Pancreas (tissue), 10 donors: ENCODE data around the gene MYCBPAP. TPM values are rescaled to one million over a fixed set of nuclear protein-coding genes. Genes with fewer than 3 reads are reported as not detected.

Experiments
- ATAC-seq, 4 donors: fragments of 200-7000 bp; cut with Tn5 transposase; one replicate each; pipeline versions ENCODE4 v1.8.0 to v1.9.1; 2020; ENCODE audit warnings: mild to moderate bottlenecking in 4 of 4, moderate library complexity in 4 of 4
- DNase-seq, 6 donors: peaks; one replicate each; pipeline ENCODE4 v3.0.0-alpha.2; 2020
- FAIRE-seq: peaks from 2 replicates; lab custom pipeline; 2012; peaks lifted over from hg19 to GRCh38; lab: Jason Lieb, UNC
- H3K27ac ChIP-seq, 4 donors: fragments of 200-600 bp; sonication (generic); 1 replicate in 3 of 4; 2 replicates in 1 of 4; pipeline versions ENCODE4 v1.5.0 to v1.8.0; 2020
- H3K27me3 ChIP-seq, 4 donors: fragments of 200-600 bp; one replicate each; pipeline ENCODE4 v1.8.0; 2021
- H3K36me3 ChIP-seq, 3 donors: fragments of 200-600 bp; sonication (generic) in 1 of 3; one replicate each; pipeline versions ENCODE4 v1.5.0 to v1.8.0; 2020 to 2021
- H3K4me1 ChIP-seq, 3 donors: fragments of 200-600 bp; one replicate each; pipeline ENCODE4 v1.8.0; 2021
- H3K4me3 ChIP-seq, 4 donors: fragments of 200-600 bp; sonication (generic) in 2 of 4; one replicate each; pipeline versions ENCODE4 v1.5.0 to v1.8.0; 2020 to 2021
- H3K9me3 ChIP-seq, 4 donors: fragments of 200-600 bp; one replicate each; pipeline ENCODE4 v1.8.0; 2021
- CTCF ChIP-seq, 4 donors: fragments of 200-600 bp; sonication (generic) in 3 of 4; IDR thresholded peaks; one replicate each; pipeline versions ENCODE4 v1.5.0 to v1.8.0; 2021; ENCODE audit warnings: antibody characterized with exemption in 4 of 4
- whole genome bisulfite sequencing, 2 donors: extraction: QIAGEN DNeasy Blood & Tissue Kit; methylation state at CpG; one replicate each; pipeline ENCODE4 v1.1.7; 2013; 5-methylcytosine and 5-hydroxymethylcytosine counted together
- intact Hi-C, 3 donors: fragments of 100-400 bp; cut with DNase I; formaldehyde crosslinking; loops; one replicate each; pipeline versions ENCODE4 v1.11.1 to v1.14.2; 2022
- polyA plus RNA-seq, 2 donors: library from polyadenylated mRNA; stranded (reverse); fragments of 200-250 nt; gene quantifications; one replicate each; pipeline ENCODE4 v1.2.3, GENCODE V29; 2013
- total RNA-seq, 6 donors: library from RNA; stranded (reverse); fragmentation: NEBNext Ultra II Directional in 4 of 6; extraction: Animal tissue kit (Norgen Biotek cat#: 25700) in 4 of 6; gene quantifications; one replicate each; pipeline versions ENCODE4 v1.2.1 to v1.2.4, GENCODE V29; 2021 to 2023
- donor health status: healthy with polysubstance abuse.
- donor health status: DM: no; HTN: no; CAD: no; lungs with moderate emphysema.
- donor health status: DM: no; HTN: no; CAD: no.
- donor health status: control.
- donor health status: control.
- donor health status: Bipolar disorder and iron deficiency.
- donor health status: DM: yes; HTN: yes; CAD: no.
- donor health status: DM: no; HTN: no; CAD: no.
- donor health status: DM: no; HTN: no; CAD: no.
- donor health status: DM: yes; HTN: yes; CAD: no.

The MYCBPAP gene
- total and polyA plus RNA-seq, 8 donors: 0.43 to 1.7 (median 1.0) TPM

- Histone ChIP-seq H3K27me3 (no peaks in the 10 kb centered on the region), H3K4me3 (peak overlapping the region; percentile 21 to 84 (median 53)), H3K4me1 (peaks cover 9 to 35% (median 17%) of the 10 kb centered on the region in 3 donors), H3K36me3 (peaks cover 0 to 23% (median 2%) of the 10 kb centered on the region in 3 donors), H3K27ac (peak overlapping the region; percentile 73 to 92 (median 80)), H3K9me3 (no peaks in the 10 kb centered on the region)
- intact Hi-C loops: loop anchor here in 1 of 3 donors (10.0 kb wide), 1 partner anchor 48 kb away; no protein-coding TSS in a partner anchor
- WGBS, 2 donors: 5 to 7% methylated on average over 5 of the region's 5 CpGs
- no peak for FAIRE-seq
- no peak for TF ChIP-seq CTCF (IDR thresholded peaks at IDR 0.05)
- ATAC-seq: peak; percentile 13 to 27 (median 20)
- no peak for DNase-seq
These were observed 24.9 kb downstream of the MYCBPAP start for GRCh38 chr17:50533185-50533584.

- DNase-seq: peak; percentile 78 to 89 (median 84)
- TF ChIP-seq CTCF (IDR thresholded peaks at IDR 0.05): no peak
- no peaks in the 10 kb centered on the region for H3K27me3 ChIP-seq
- WGBS, 2 donors: 1% methylated on average over 17 of the region's 17 CpGs
- H3K4me1 ChIP-seq: peaks cover 9 to 35% (median 17%) of the 10 kb centered on the region in 3 donors
- peak; percentile 75 to 83 (median 81) for ATAC-seq
- no peaks in the 10 kb centered on the region for H3K9me3 ChIP-seq
- FAIRE-seq: no peak
- peaks cover 0 to 28% (median 3%) of the 10 kb centered on the region in 3 donors for H3K36me3 ChIP-seq
- peak overlapping the region; percentile 21 to 84 (median 53) for H3K4me3 ChIP-seq
- H3K27ac ChIP-seq: peak overlapping the region; percentile 73 to 92 (median 80)
- intact Hi-C loops: loop anchor here in 1 of 3 donors (10.0 kb wide), 1 partner anchor 49 kb away; no protein-coding TSS in a partner anchor
These were observed 25.5 kb downstream of the MYCBPAP start for GRCh38 chr17:50533720-50534148.

GRCh38 chr17:50534222-50534978 lies 26.2 kb downstream of the MYCBPAP start:
- Histone ChIP-seq H3K27me3 (no peaks in the 10 kb centered on the region), H3K9me3 (no peaks in the 10 kb centered on the region), H3K4me1 (peaks cover 9 to 35% (median 17%) of the 10 kb centered on the region in 3 donors), H3K4me3 (peak overlapping the region; percentile 13 to 53 (median 34)), H3K36me3 (peaks cover 0 to 35% (median 3%) of the 10 kb centered on the region in 3 donors), H3K27ac (peak overlapping the region; percentile 73 to 92 (median 80))
- FAIRE-seq: no peak
- peak; percentile 25 to 59 (median 50) for TF ChIP-seq CTCF (IDR thresholded peaks at IDR 0.05)
- DNase-seq: peak; percentile 81 to 92 (median 84)
- 10 to 11% methylated on average over 24 of the region's 24 CpGs for WGBS, 2 donors
- intact Hi-C loops: loop anchor here in 1 of 3 donors (10.0 kb wide), 1 partner anchor 50 kb away; no protein-coding TSS in a partner anchor
- ATAC-seq: peak; percentile 80 to 87 (median 84)

- no peaks in the 10 kb centered on the region for H3K27me3 ChIP-seq
- peaks cover 0 to 39% (median 3%) of the 10 kb centered on the region in 3 donors for H3K36me3 ChIP-seq
- peak overlapping the region in 3 of 4 donors; percentile 13 to 53 (median 53) for H3K4me3 ChIP-seq
- 68 to 91% methylated on average over 2 of the region's 2 CpGs for WGBS, 2 donors
- intact Hi-C loops: loop anchor here (5.0 to 10.0 kb wide), 3 partner anchors 48 to 53 kb away; no protein-coding TSS in a partner anchor
- TF ChIP-seq CTCF (IDR thresholded peaks at IDR 0.05): no peak
- DNase-seq: no peak
- no peak for FAIRE-seq
- H3K27ac ChIP-seq: peak overlapping the region; percentile 73 to 92 (median 80)
- H3K4me1 ChIP-seq: peaks cover 9 to 35% (median 17%) of the 10 kb centered on the region in 3 donors
- ATAC-seq: no peak
- no peaks in the 10 kb centered on the region for H3K9me3 ChIP-seq
These were observed 26.7 kb downstream of the MYCBPAP start for GRCh38 chr17:50534979-50535326.
